SK-N-SH treated with all-trans-retinoic acid at 6 μM for 48 hours (cell line): ENCODE data around the gene KRT4.

Experiments used
- ARNTL ChIP-seq: fragments of 450-650 bp; formaldehyde crosslinking; IDR thresholded peaks from 2 replicates; pipeline ENCODE4 v1.5.0; 2020; ENCODE audit warnings: low read depth, mild to moderate bottlenecking, moderate library complexity, borderline replicate concordance
- BACH2 ChIP-seq: fragments of 250-450 bp; sonication (Bioruptor Pico); IDR thresholded peaks from 2 replicates; pipeline ENCODE4 v1.9.0; 2021; ENCODE audit warnings: mild to moderate bottlenecking, borderline replicate concordance
- CSDC2 ChIP-seq: fragments of 250-450 bp; sonication (Bioruptor Pico); IDR thresholded peaks from 2 replicates; pipeline ENCODE4 v1.5.0; 2020; ENCODE audit warnings: mild to moderate bottlenecking, moderate library complexity
- OSR1 ChIP-seq: fragments of 250-450 bp; sonication (Bioruptor Pico); IDR thresholded peaks from 2 replicates; pipeline ENCODE4 v1.8.0; 2022; ENCODE audit warnings: moderate library complexity, mild to moderate bottlenecking, inconsistent platforms
- PPARA ChIP-seq: fragments of 250-450 bp; sonication (Bioruptor Pico); IDR thresholded peaks from 2 replicates; pipeline ENCODE4 v1.5.0; 2020; ENCODE audit warnings: mild to moderate bottlenecking, borderline replicate concordance
- TOX ChIP-seq: fragments of 250-450 bp; sonication (Bioruptor Pico); IDR thresholded peaks from 2 replicates; pipeline ENCODE4 v1.8.0; 2021; ENCODE audit warnings: mild to moderate bottlenecking, moderate library complexity, borderline replicate concordance
- ZFP3 ChIP-seq: fragments of 250-450 bp; sonication (Bioruptor Pico); IDR thresholded peaks from 2 replicates; pipeline ENCODE4 v1.5.0; 2020; ENCODE audit warnings: mild to moderate bottlenecking, moderate library complexity
- ZNF70 ChIP-seq: fragments of 450-650 bp; formaldehyde crosslinking; IDR thresholded peaks from 2 replicates; pipeline ENCODE4 v1.5.0; 2020; ENCODE audit warnings: mild to moderate bottlenecking, moderate library complexity
- ZNF8 ChIP-seq: fragments of 450-650 bp; formaldehyde crosslinking; IDR thresholded peaks from 2 replicates; pipeline ENCODE4 v1.5.0; 2020; ENCODE audit warnings: mild to moderate bottlenecking, moderate library complexity
- TF ChIP-seq, protein P1 (sequence below): fragments of 250-450 bp; sonication (Bioruptor Pico); IDR thresholded peaks from 2 replicates; pipeline ENCODE4 v1.8.0; 2020; ENCODE audit warnings: mild to moderate bottlenecking, moderate library complexity, borderline replicate concordance
- TF ChIP-seq, protein P2 (sequence below): fragments of 250-450 bp; sonication (Bioruptor Pico); IDR thresholded peaks from 2 replicates; pipeline ENCODE4 v1.5.0; 2020; ENCODE audit warnings: mild to moderate bottlenecking, moderate library complexity
- TF ChIP-seq, protein P3 (sequence below): fragments of 250-450 bp; sonication (Bioruptor Pico); IDR thresholded peaks from 2 replicates; pipeline ENCODE4 v1.5.1; 2020; ENCODE audit warnings: low read depth, mild to moderate bottlenecking, moderate library complexity

DNA sequence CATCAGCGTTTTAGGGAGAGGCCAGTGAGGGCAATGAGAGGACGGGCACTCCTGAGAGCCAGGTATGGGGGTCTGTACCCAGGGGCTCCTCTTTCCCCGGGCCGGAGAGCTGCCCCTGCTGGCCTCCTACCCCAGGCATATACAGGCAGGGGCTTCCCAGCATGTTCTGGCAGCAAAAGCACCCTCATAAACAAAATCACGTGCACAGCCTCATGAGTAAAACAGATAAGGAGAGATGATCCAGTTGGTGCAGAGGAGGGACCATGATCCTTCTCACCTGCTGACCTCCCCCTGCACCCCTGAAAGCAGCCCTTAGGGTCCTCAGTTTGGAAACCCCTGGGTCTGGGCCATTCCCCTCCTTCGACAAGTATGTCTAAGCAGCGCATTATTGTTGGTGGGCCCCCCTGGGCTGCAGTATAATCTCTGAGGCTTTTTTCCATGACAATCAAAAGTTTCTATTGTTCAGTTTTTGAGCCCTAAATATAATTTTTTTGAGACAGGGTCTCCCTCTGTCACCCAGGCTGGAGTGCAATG, 5.0 kb upstream of the KRT4 start:
- TF ChIP-seq TOX (no peak), OSR1 (CRISPR knock-in tag) (no peak), ZNF8 (no peak), ZFP3 (CRISPR knock-in tag) (no peak), PPARA (CRISPR knock-in tag) (no peak), ARNTL (no peak), CSDC2 (CRISPR knock-in tag) (no peak), BACH2 (no peak), ZNF70 (CRISPR knock-in tag) (no peak)
- TF ChIP-seq, protein P1, sequence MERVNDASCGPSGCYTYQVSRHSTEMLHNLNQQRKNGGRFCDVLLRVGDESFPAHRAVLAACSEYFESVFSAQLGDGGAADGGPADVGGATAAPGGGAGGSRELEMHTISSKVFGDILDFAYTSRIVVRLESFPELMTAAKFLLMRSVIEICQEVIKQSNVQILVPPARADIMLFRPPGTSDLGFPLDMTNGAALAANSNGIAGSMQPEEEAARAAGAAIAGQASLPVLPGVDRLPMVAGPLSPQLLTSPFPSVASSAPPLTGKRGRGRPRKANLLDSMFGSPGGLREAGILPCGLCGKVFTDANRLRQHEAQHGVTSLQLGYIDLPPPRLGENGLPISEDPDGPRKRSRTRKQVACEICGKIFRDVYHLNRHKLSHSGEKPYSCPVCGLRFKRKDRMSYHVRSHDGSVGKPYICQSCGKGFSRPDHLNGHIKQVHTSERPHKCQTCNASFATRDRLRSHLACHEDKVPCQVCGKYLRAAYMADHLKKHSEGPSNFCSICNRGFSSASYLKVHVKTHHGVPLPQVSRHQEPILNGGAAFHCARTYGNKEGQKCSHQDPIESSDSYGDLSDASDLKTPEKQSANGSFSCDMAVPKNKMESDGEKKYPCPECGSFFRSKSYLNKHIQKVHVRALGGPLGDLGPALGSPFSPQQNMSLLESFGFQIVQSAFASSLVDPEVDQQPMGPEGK (CRISPR knock-in tag), result no peak
- TF ChIP-seq, protein P2, sequence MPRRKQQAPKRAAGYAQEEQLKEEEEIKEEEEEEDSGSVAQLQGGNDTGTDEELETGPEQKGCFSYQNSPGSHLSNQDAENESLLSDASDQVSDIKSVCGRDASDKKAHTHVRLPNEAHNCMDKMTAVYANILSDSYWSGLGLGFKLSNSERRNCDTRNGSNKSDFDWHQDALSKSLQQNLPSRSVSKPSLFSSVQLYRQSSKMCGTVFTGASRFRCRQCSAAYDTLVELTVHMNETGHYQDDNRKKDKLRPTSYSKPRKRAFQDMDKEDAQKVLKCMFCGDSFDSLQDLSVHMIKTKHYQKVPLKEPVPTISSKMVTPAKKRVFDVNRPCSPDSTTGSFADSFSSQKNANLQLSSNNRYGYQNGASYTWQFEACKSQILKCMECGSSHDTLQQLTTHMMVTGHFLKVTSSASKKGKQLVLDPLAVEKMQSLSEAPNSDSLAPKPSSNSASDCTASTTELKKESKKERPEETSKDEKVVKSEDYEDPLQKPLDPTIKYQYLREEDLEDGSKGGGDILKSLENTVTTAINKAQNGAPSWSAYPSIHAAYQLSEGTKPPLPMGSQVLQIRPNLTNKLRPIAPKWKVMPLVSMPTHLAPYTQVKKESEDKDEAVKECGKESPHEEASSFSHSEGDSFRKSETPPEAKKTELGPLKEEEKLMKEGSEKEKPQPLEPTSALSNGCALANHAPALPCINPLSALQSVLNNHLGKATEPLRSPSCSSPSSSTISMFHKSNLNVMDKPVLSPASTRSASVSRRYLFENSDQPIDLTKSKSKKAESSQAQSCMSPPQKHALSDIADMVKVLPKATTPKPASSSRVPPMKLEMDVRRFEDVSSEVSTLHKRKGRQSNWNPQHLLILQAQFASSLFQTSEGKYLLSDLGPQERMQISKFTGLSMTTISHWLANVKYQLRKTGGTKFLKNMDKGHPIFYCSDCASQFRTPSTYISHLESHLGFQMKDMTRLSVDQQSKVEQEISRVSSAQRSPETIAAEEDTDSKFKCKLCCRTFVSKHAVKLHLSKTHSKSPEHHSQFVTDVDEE (CRISPR knock-in tag), result no peak
- TF ChIP-seq, protein P3, sequence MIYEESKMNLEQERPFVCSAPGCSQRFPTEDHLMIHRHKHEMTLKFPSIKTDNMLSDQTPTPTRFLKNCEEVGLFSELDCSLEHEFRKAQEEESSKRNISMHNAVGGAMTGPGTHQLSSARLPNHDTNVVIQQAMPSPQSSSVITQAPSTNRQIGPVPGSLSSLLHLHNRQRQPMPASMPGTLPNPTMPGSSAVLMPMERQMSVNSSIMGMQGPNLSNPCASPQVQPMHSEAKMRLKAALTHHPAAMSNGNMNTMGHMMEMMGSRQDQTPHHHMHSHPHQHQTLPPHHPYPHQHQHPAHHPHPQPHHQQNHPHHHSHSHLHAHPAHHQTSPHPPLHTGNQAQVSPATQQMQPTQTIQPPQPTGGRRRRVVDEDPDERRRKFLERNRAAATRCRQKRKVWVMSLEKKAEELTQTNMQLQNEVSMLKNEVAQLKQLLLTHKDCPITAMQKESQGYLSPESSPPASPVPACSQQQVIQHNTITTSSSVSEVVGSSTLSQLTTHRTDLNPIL, result no peak
